Measurements from ENCODE around the gene PEBP1. TPM values are rescaled to one million over a fixed set of nuclear protein-coding genes. Genes with fewer than 3 reads are reported as not detected.
A peak's percentile ranks its signal among the peaks of the same experiment; 100 is the strongest.

The PEBP1 gene
- total and polyA plus RNA-seq, 4 donors = 123 to 317 (median 167) TPM

DNA sequence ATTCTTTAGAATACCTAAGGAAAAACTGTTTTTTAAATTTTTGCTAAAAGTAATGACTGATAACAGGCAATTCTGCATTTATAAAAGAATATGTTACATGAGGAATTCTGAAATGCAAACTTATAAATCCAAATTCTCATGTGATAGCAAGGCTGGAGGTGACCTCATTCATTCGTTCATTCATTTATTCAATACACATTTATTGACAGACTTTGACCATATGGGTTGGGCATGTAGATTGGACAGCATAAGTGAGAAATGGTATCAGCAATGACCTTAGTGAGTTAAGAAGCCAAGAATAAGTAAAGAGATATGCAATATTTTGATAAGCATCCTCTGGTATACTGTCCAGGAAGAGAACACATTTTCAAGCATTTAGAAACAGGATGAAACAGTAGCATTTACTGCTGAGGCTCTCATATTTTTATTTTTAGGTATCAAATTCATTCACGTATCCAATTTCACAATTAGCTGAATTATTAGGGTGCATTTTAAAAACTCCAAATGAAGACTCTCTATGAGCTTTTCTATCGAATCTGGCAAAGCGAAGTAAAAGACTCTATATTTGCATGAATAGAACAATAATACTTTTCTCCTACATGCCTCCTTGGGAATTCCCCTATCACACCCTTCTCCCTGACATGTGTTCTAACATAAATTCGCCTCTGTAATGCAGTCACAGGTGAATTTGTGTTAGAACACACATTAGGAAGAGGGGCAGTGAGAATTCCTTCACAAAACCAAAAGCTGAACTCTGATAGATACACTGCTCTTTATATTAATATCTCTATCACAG is 49.9 kb downstream of the PEBP1 start:
- H3K9me3 ChIP-seq (ENCODE audit: control insufficient read depth in 4 of 4, insufficient read depth in 3 of 4, low read length in 3 of 4) = no peaks in the 10 kb centered on the region
- no peak for TF ChIP-seq CTCF (IDR thresholded peaks at IDR 0.05; ENCODE audit: control extremely low read depth, extremely low read depth)
- ATAC-seq (ENCODE audit: insufficient read depth, low FRiP score) (no peak), DNase-seq (no peak)
- 89 to 93% methylated on average over 5 of the region's 5 CpGs for WGBS, 2 donors
- no peak overlapping the region for H3K4me3 ChIP-seq
- H3K27me3 ChIP-seq (ENCODE audit: control insufficient read depth in 3 of 3, insufficient read depth in 3 of 3, low read length in 2 of 3) = no peaks in the 10 kb centered on the region
- H3K36me3 ChIP-seq (ENCODE audit: control insufficient read depth in 4 of 4, insufficient read depth in 4 of 4, low read length in 4 of 4) = peaks cover 0 to 9% (median 7%) of the 10 kb centered on the region in 4 donors
- H3K4me1 ChIP-seq (ENCODE audit: control insufficient read depth in 5 of 5, insufficient read depth in 5 of 5, low read length in 5 of 5) = peaks cover 0 to 43% (median 18%) of the 10 kb centered on the region in 5 donors
- H3K27ac ChIP-seq (ENCODE audit: low read depth in 1 of 2, low read length in 1 of 2) = peak overlapping the region in 1 of 2 donors; percentile 2
- H3K9ac ChIP-seq (ENCODE audit: insufficient read depth in 1 of 2, low read length in 2 of 2) = no peak overlapping the region

DNA sequence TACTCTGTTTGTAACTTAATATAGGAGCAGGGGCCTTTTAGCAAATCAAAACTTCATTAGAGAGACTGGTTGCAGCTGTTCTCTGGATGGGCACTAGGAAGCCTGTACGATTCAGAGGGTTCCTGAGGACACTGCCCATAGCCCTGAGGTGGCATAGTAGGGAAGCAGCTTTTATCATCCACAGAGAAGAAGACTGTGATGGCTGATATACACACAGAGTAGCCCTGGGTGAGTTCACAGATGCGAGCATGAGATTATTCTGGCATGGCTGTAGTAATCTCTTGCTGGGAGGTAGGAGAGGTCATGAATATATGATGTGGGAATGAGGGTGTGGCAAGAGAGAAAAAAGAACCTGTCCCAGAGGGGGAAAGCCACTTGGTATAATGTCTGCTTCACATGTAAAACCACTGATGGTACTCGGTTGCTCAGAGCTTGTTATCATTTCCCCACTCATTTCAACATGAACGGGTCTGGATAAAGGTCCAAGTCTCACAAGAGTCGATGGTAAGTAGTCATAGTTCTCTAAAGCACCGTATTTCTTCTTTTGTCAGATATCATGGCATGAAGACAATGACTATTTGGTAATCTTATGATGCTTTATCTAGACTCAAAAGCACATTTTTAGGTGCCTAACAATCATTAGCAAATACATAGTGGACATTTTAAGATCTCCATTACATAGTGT is 52.0 kb downstream of the PEBP1 start:
- WGBS, 2 donors = 77 to 80% methylated on average over 6 of the region's 6 CpGs
- DNase-seq (peak in 2 of 3 donors; percentile 56 to 64), ATAC-seq (ENCODE audit: insufficient read depth, low FRiP score) (no peak)
- Histone ChIP-seq H3K9me3 (ENCODE audit: control insufficient read depth in 4 of 4, insufficient read depth in 3 of 4, low read length in 3 of 4) (no peaks in the 10 kb centered on the region), H3K36me3 (ENCODE audit: control insufficient read depth in 4 of 4, insufficient read depth in 4 of 4, low read length in 4 of 4) (peaks cover 0 to 5% (median 2%) of the 10 kb centered on the region in 4 donors), H3K4me3 (no peak overlapping the region), H3K9ac (ENCODE audit: insufficient read depth in 1 of 2, low read length in 2 of 2) (peak overlapping the region in 1 of 2 donors; percentile 30), H3K27ac (ENCODE audit: low read depth in 1 of 2, low read length in 1 of 2) (peak overlapping the region; percentile 0 to 33), H3K4me1 (ENCODE audit: control insufficient read depth in 5 of 5, insufficient read depth in 5 of 5, low read length in 5 of 5) (peaks cover 0 to 36% (median 18%) of the 10 kb centered on the region in 5 donors), H3K27me3 (ENCODE audit: control insufficient read depth in 3 of 3, insufficient read depth in 3 of 3, low read length in 2 of 3) (no peaks in the 10 kb centered on the region)
- TF ChIP-seq CTCF (IDR thresholded peaks at IDR 0.05; ENCODE audit: control extremely low read depth, extremely low read depth) = no peak

- Histone ChIP-seq H3K9me3 (ENCODE audit: control insufficient read depth in 4 of 4, insufficient read depth in 3 of 4, low read length in 3 of 4) (no peaks in the 10 kb centered on the region), H3K9ac (ENCODE audit: insufficient read depth in 1 of 2, low read length in 2 of 2) (peak overlapping the region in 1 of 2 donors; percentile 45), H3K27me3 (ENCODE audit: control insufficient read depth in 3 of 3, insufficient read depth in 3 of 3, low read length in 2 of 3) (no peaks in the 10 kb centered on the region), H3K4me3 (no peak overlapping the region), H3K36me3 (ENCODE audit: control insufficient read depth in 4 of 4, insufficient read depth in 4 of 4, low read length in 4 of 4) (peaks cover 0 to 7% (median 3%) of the 10 kb centered on the region in 4 donors), H3K4me1 (ENCODE audit: control insufficient read depth in 5 of 5, insufficient read depth in 5 of 5, low read length in 5 of 5) (peaks cover 0 to 34% (median 18%) of the 10 kb centered on the region in 5 donors), H3K27ac (ENCODE audit: low read depth in 1 of 2, low read length in 1 of 2) (no peak overlapping the region)
- ATAC-seq (ENCODE audit: insufficient read depth, low FRiP score) = peak; percentile 44
- peak; percentile 82 to 90 (median 89) for DNase-seq
- 75 to 82% methylated on average over 10 of the region's 10 CpGs for whole genome bisulfite sequencing, 2 donors
- no peak for TF ChIP-seq CTCF (IDR thresholded peaks at IDR 0.05; ENCODE audit: control extremely low read depth, extremely low read depth)
These were observed 52.9 kb downstream of the PEBP1 start for GRCh38 chr12:118188690-118189371.
